ENCODE measurements around the gene SLC26A8. TPM values are rescaled to one million over a fixed set of nuclear protein-coding genes. Genes with fewer than 3 reads are reported as not detected.

Gene SLC26A8
- total and polyA plus RNA-seq, 8 donors, result 0.12 to 0.58 (median 0.15) TPM; not detected in 4

- Histone ChIP-seq H3K4me1 (no peaks in the 10 kb centered on the region), H3K4me3 (no peak overlapping the region), H3K36me3 (no peaks in the 10 kb centered on the region), H3K9me3 (no peaks in the 10 kb centered on the region), H3K27me3 (no peaks in the 10 kb centered on the region), H3K27ac (no peak overlapping the region)
- no peak for TF ChIP-seq POLR2A (IDR thresholded peaks at IDR 0.05)
- TF ChIP-seq CTCF (IDR thresholded peaks at IDR 0.05), result no peak
- TF ChIP-seq EP300 (IDR thresholded peaks at IDR 0.05), result no peak
- no peak for TF ChIP-seq POLR2AphosphoS5 (IDR thresholded peaks at IDR 0.05)
- 70 to 83% (median 75%) methylated on average over 4 of the region's 4 CpGs for WGBS, 5 donors
- intact Hi-C loops (cut with DNase I; ENCODE audit: low total_unique reads), result no loop called here
- no peak for DNase-seq
Observed at GRCh38 chr6:35967076-35967774, 57.2 kb downstream of the SLC26A8 start.

GRCh38 chr6:35962779-35963560 lies 61.5 kb downstream of the SLC26A8 start:
- H3K36me3 ChIP-seq, result no peaks in the 10 kb centered on the region
- H3K9me3 ChIP-seq, result no peaks in the 10 kb centered on the region
- TF ChIP-seq CTCF (IDR thresholded peaks at IDR 0.05) (no peak), EP300 (IDR thresholded peaks at IDR 0.05) (no peak), POLR2A (IDR thresholded peaks at IDR 0.05) (no peak), POLR2AphosphoS5 (IDR thresholded peaks at IDR 0.05) (no peak)
- intact Hi-C loops (cut with DNase I; ENCODE audit: low total_unique reads), result no loop called here
- H3K27ac ChIP-seq, result no peak overlapping the region
- 69 to 74% (median 70%) methylated on average over 14 of the region's 14 CpGs for WGBS, 5 donors
- H3K27me3 ChIP-seq, result no peaks in the 10 kb centered on the region
- no peak overlapping the region for H3K4me3 ChIP-seq
- H3K4me1 ChIP-seq, result no peaks in the 10 kb centered on the region
- DNase-seq, result peak in 1 of 2 donors; percentile 22

- TF ChIP-seq CTCF (IDR thresholded peaks at IDR 0.05) (no peak), EP300 (IDR thresholded peaks at IDR 0.05) (no peak), POLR2AphosphoS5 (IDR thresholded peaks at IDR 0.05) (no peak), POLR2A (IDR thresholded peaks at IDR 0.05) (no peak)
- Histone ChIP-seq H3K27ac (no peak overlapping the region), H3K4me3 (no peak overlapping the region), H3K4me1 (no peaks in the 10 kb centered on the region), H3K36me3 (no peaks in the 10 kb centered on the region), H3K27me3 (no peaks in the 10 kb centered on the region), H3K9me3 (no peaks in the 10 kb centered on the region)
- intact Hi-C loops (cut with DNase I; ENCODE audit: low total_unique reads), result no loop called here
- WGBS, 5 donors, result 74 to 90% (median 86%) methylated on average over 2 of the region's 2 CpGs
- DNase-seq, result peak in 1 of 2 donors; percentile 28
Observed at GRCh38 chr6:35960187-35960586, 64.3 kb downstream of the SLC26A8 start.

- intact Hi-C loops (cut with DNase I; ENCODE audit: low total_unique reads), result no loop called here
- no peaks in the 10 kb centered on the region for H3K27me3 ChIP-seq
- no peak overlapping the region for H3K4me3 ChIP-seq
- DNase-seq, result no peak
- no peaks in the 10 kb centered on the region for H3K4me1 ChIP-seq
- H3K9me3 ChIP-seq, result no peaks in the 10 kb centered on the region
- no peaks in the 10 kb centered on the region for H3K36me3 ChIP-seq
- no peak overlapping the region for H3K27ac ChIP-seq
- WGBS, 5 donors, result 72 to 93% (median 88%) methylated on average over 4 of the region's 4 CpGs
- no peak for TF ChIP-seq EP300 (IDR thresholded peaks at IDR 0.05)
- TF ChIP-seq POLR2A (IDR thresholded peaks at IDR 0.05), result no peak
Observed at GRCh38 chr6:35955970-35956369, 68.5 kb downstream of the SLC26A8 start.

All from stomach (tissue), 9 donors.